HCT116 (cell line): ENCODE data around the gene TTLL5.

Source experiments
- CBX3 ChIP-seq: IDR thresholded peaks from 2 replicates; pipeline ENCODE4 v1.6.1; 2012; ENCODE audit warnings: low read depth
- CTCF ChIP-seq, 3 experiments: fragments of 200-600 bp in 1 of 3; sonication (generic) in 1 of 3; IDR thresholded peaks in 2 of 3; conservative IDR thresholded peaks in 1 of 3; 2 replicates each; pipeline ENCODE4 v1.5.1; 2012 to 2017; ENCODE audit warnings: low read depth in 2 of 3, low read length in 2 of 3, antibody characterized with exemption in 1 of 3, borderline replicate concordance in 1 of 3, control low read depth in 1 of 3, mild to moderate bottlenecking in 1 of 3, mixed read lengths in 1 of 3, mixed run types in 1 of 3, moderate library complexity in 1 of 3; ENCODE audit not compliant: insufficient read depth in 1 of 3
- ELF1 ChIP-seq: IDR thresholded peaks from 2 replicates; pipeline ENCODE4 v1.6.1; 2012; ENCODE audit warnings: low read depth, borderline replicate concordance
- EZH2 ChIP-seq: fragments of 200-600 bp; sonication (generic); IDR thresholded peaks from 2 replicates; pipeline ENCODE4 v1.6.1; 2017; ENCODE audit warnings: antibody characterized with exemption, mixed run types
- EZH2phosphoT487 ChIP-seq: fragments of 200-600 bp; IDR thresholded peaks from 2 replicates; pipeline ENCODE4 v1.6.1; 2018; ENCODE audit warnings: antibody characterized with exemption, borderline replicate concordance
- JUND ChIP-seq: IDR thresholded peaks from 2 replicates; pipeline ENCODE4 v1.6.1; 2012
- POLR2A ChIP-seq: IDR thresholded peaks from 2 replicates; pipeline ENCODE4 v1.7.0; 2011; ENCODE audit warnings: borderline replicate concordance; ENCODE audit not compliant: insufficient read depth, insufficient read length; ENCODE audit errors: extremely low read depth
- POLR2AphosphoS5 ChIP-seq: IDR thresholded peaks from 2 replicates; pipeline ENCODE4 v1.6.1; 2011; ENCODE audit warnings: mild to moderate bottlenecking, low read depth, low read length, moderate library complexity
- RAD21 ChIP-seq: IDR thresholded peaks from 2 replicates; pipeline ENCODE4 v1.6.1; 2012; ENCODE audit warnings: low read depth, mild to moderate bottlenecking
- SIN3A ChIP-seq: IDR thresholded peaks from 2 replicates; pipeline ENCODE4 v1.6.1; 2012; ENCODE audit warnings: low read depth
- ZBTB33 ChIP-seq: IDR thresholded peaks from 2 replicates; pipeline ENCODE4 v1.6.1; 2011; ENCODE audit warnings: mild to moderate bottlenecking, low read length, moderate library complexity; ENCODE audit not compliant: insufficient replicate concordance; ENCODE audit errors: extremely low read depth
- ZNF274 ChIP-seq: fragments of 200-500 bp; sonication (Bioruptor generic); IDR thresholded peaks from 2 replicates; pipeline ENCODE4 v1.6.1; 2014; ENCODE audit warnings: mild to moderate bottlenecking, low read depth, low read length, inconsistent platforms
- TF ChIP-seq, protein P1 (sequence below): IDR thresholded peaks from 2 replicates; pipeline ENCODE4 v1.6.1; 2012

- TF ChIP-seq ELF1 (no peak), SIN3A (no peak), CTCF (IDR thresholded peaks at IDR 0.05 in 2 of 3, conservative IDR thresholded peaks at IDR 0.05 in 1 of 3; ENCODE audit: borderline replicate concordance in 1 of 3, insufficient read depth in 1 of 3, low read depth in 2 of 3, low read length in 2 of 3) (no peak), POLR2AphosphoS5 (no peak), ZBTB33 (no peak), POLR2A (no peak), RAD21 (no peak), EZH2 (no peak), ZNF274 (no peak), JUND (no peak), CBX3 (no peak), EZH2phosphoT487 (no peak)
- TF ChIP-seq, protein P1, sequence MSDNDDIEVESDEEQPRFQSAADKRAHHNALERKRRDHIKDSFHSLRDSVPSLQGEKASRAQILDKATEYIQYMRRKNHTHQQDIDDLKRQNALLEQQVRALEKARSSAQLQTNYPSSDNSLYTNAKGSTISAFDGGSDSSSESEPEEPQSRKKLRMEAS, result no peak
Observed at GRCh38 chr14:75649337-75649736, 11.7 kb upstream of the TTLL5 start.
